ENCODE results near the gene KEL.

Gene KEL

GRCh38 chr7:142930126-142930730, 31.9 kb downstream of the KEL start:
- no peak for DNase-seq (ENCODE audit: low spot score)

- no peak for DNase-seq (ENCODE audit: low spot score)
Measured at GRCh38 chr7:142927949-142928348, 34.2 kb downstream of the KEL start.

- DNase-seq (ENCODE audit: low spot score), result no peak
Measured at GRCh38 chr7:142927085-142927745, 34.9 kb downstream of the KEL start.

- DNase-seq (ENCODE audit: low spot score), result no peak
Measured at GRCh38 chr7:142925413-142925812, 36.8 kb downstream of the KEL start.

GRCh38 chr7:142923391-142923790, 38.8 kb downstream of the KEL start:
- no peak for DNase-seq (ENCODE audit: low spot score)

- DNase-seq (ENCODE audit: low spot score), result no peak
Measured at GRCh38 chr7:142919656-142920055, 42.5 kb downstream of the KEL start.

GRCh38 chr7:142918901-142919300, 43.3 kb downstream of the KEL start:
- no peak for DNase-seq (ENCODE audit: low spot score)

GRCh38 chr7:142917447-142917846, 44.7 kb downstream of the KEL start:
- no peak for DNase-seq (ENCODE audit: low spot score)

- no peak for DNase-seq (ENCODE audit: low spot score)
Measured at GRCh38 chr7:142916508-142916907, 45.7 kb downstream of the KEL start.

- DNase-seq (ENCODE audit: low spot score), result no peak
Measured at GRCh38 chr7:142915315-142915714, 46.8 kb downstream of the KEL start.

- no peak for DNase-seq (ENCODE audit: low spot score)
Measured at GRCh38 chr7:142914121-142914520, 48.0 kb downstream of the KEL start.

- DNase-seq (ENCODE audit: low spot score), result no peak
Measured at GRCh38 chr7:142913566-142913965, 48.6 kb downstream of the KEL start.

GRCh38 chr7:142913051-142913450, 49.1 kb downstream of the KEL start:
- DNase-seq (ENCODE audit: low spot score), result no peak

- DNase-seq (ENCODE audit: low spot score), result no peak
Measured at GRCh38 chr7:142910481-142910880, 51.7 kb downstream of the KEL start.

- DNase-seq (ENCODE audit: low spot score), result no peak
Measured at GRCh38 chr7:142910031-142910433, 52.1 kb downstream of the KEL start.

- DNase-seq (ENCODE audit: low spot score), result no peak
Measured at GRCh38 chr7:142908921-142909890, 53.0 kb downstream of the KEL start.

- no peak for DNase-seq (ENCODE audit: low spot score)
Measured at GRCh38 chr7:142908290-142908689, 53.9 kb downstream of the KEL start.

GRCh38 chr7:142906643-142907042, 55.5 kb downstream of the KEL start:
- no peak for DNase-seq (ENCODE audit: low spot score)

- no peak for DNase-seq (ENCODE audit: low spot score)
Measured at GRCh38 chr7:142905759-142906158, 56.4 kb downstream of the KEL start.

- DNase-seq (ENCODE audit: low spot score), result no peak
Measured at GRCh38 chr7:142904128-142904527, 58.0 kb downstream of the KEL start.

GRCh38 chr7:142901426-142902259, 60.5 kb downstream of the KEL start:
- no peak for DNase-seq (ENCODE audit: low spot score)

GRCh38 chr7:142899661-142900060, 62.5 kb downstream of the KEL start:
- DNase-seq (ENCODE audit: low spot score), result no peak
